Measurements from ENCODE around the gene UGT1A6.
"Not testable (repeated sequence)": the region's sequence is repeated elsewhere in the genome, so short reads cannot be mapped to it uniquely, and the experiment has no call there.

The UGT1A6 gene

GRCh38 chr2:233692648-233693047 is at the start of gene UGT1A6:
UGT1A6 (plus strand) TSS chr2:233692890; CDS start chr2:233693005, 115 bp downstream.
- DNase-seq, result no peak

GRCh38 chr2:233643128-233643527 is 49.6 kb upstream of the UGT1A6 start:
- DNase-seq, result peak; percentile 4

GRCh38 chr2:233646033-233646432 is 46.7 kb upstream of the UGT1A6 start:
- DNase-seq, result not testable (repeated sequence)

- no peak for DNase-seq
Measured at GRCh38 chr2:233650981-233651380, 41.7 kb upstream of the UGT1A6 start.

- no peak for DNase-seq
Measured at GRCh38 chr2:233651430-233651829, 41.3 kb upstream of the UGT1A6 start.

- DNase-seq, result no peak
Measured at GRCh38 chr2:233654501-233654900, 38.2 kb upstream of the UGT1A6 start.

- DNase-seq, result no peak
Measured at GRCh38 chr2:233655043-233655442, 37.6 kb upstream of the UGT1A6 start.

GRCh38 chr2:233655943-233656342 is 36.7 kb upstream of the UGT1A6 start:
- DNase-seq, result not testable (repeated sequence)

GRCh38 chr2:233656443-233656842 is 36.2 kb upstream of the UGT1A6 start:
- DNase-seq, result no peak

- DNase-seq, result no peak
Measured at GRCh38 chr2:233658610-233659009, 34.1 kb upstream of the UGT1A6 start.

- no peak for DNase-seq
Measured at GRCh38 chr2:233663911-233664310, 28.8 kb upstream of the UGT1A6 start.

GRCh38 chr2:233668605-233669260 is 24.0 kb upstream of the UGT1A6 start:
- no peak for DNase-seq

- no peak for DNase-seq
Measured at GRCh38 chr2:233671290-233672161, 21.2 kb upstream of the UGT1A6 start, which contains the start of gene UGT1A9. UGT1A9 (plus strand) TSS chr2:233671898; CDS start chr2:233671935, 37 bp downstream.

- no peak for DNase-seq
Measured at GRCh38 chr2:233672886-233673285, 19.8 kb upstream of the UGT1A6 start.

- DNase-seq, result no peak
Measured at GRCh38 chr2:233673896-233674295, 18.8 kb upstream of the UGT1A6 start.

GRCh38 chr2:233674314-233674713 is 18.4 kb upstream of the UGT1A6 start:
- no peak for DNase-seq

- no peak for DNase-seq
Measured at GRCh38 chr2:233674995-233675394, 17.7 kb upstream of the UGT1A6 start.

GRCh38 chr2:233676046-233676445 is 16.6 kb upstream of the UGT1A6 start:
- DNase-seq, result no peak

- no peak for DNase-seq
Measured at GRCh38 chr2:233679196-233679595, 13.5 kb upstream of the UGT1A6 start.

- DNase-seq, result no peak
Measured at GRCh38 chr2:233680361-233681045, 12.2 kb upstream of the UGT1A6 start.

- no peak for DNase-seq
Measured at GRCh38 chr2:233681521-233682099, 11.1 kb upstream of the UGT1A6 start, which contains the start of gene UGT1A7. UGT1A7 (plus strand) TSS chr2:233681901; CDS start chr2:233681938, 37 bp downstream.

GRCh38 chr2:233684640-233685039 is 8.1 kb upstream of the UGT1A6 start:
- no peak for DNase-seq

GRCh38 chr2:233686928-233687327 is 5.8 kb upstream of the UGT1A6 start:
- no peak for DNase-seq

Measured in OCI-M1 (cell line).